Testis (tissue), 2 donors: ENCODE data around the gene GRAMD1B.

Experiments
- CTCF ChIP-seq, 3 experiments: fragments of 450-650 bp in 2 of 3; fragments of 200-600 bp in 1 of 3; sonication (generic) in 1 of 3; IDR thresholded peaks; one replicate each; pipeline ENCODE4 v1.5.1; 2016 to 2019; ENCODE audit warnings: antibody characterized with exemption in 3 of 3, mild to moderate bottlenecking in 2 of 3, moderate library complexity in 1 of 3
- POLR2A ChIP-seq: fragments of 450-650 bp; IDR thresholded peaks from one replicate; pipeline ENCODE4 v1.6.1; 2017; ENCODE audit warnings: antibody characterized with exemption, mild to moderate bottlenecking, moderate library complexity

- TF ChIP-seq CTCF (IDR thresholded peaks at IDR 0.05) (no peak), POLR2A (no peak)
Observed at GRCh38 chr11:123587559-123587958, 157.5 kb downstream of the GRAMD1B start.
